Sigmoid colon (tissue), 7 donors: Measurements from ENCODE around the gene IGSF21. TPM values are rescaled to one million over a fixed set of nuclear protein-coding genes. Genes with fewer than 3 reads are reported as not detected.

Experiments used
- DNase-seq: peaks from one replicate; pipeline ENCODE4 v3.0.0-alpha.2; 2019
- H3K27ac ChIP-seq, 4 donors: fragments of 200-600 bp; sonication (generic); one replicate each; pipeline ENCODE4 v1.5.1; 2016 to 2019; ENCODE audit warnings: mild to moderate bottlenecking in 1 of 4
- H3K27me3 ChIP-seq, 3 donors: fragments of 200-600 bp; sonication (generic); one replicate each; pipeline ENCODE4 v1.5.1; 2019; ENCODE audit warnings: mild to moderate bottlenecking in 1 of 3
- H3K36me3 ChIP-seq, 4 donors: fragments of 200-600 bp; sonication (generic); one replicate each; pipeline ENCODE4 v1.5.1; 2016 to 2019
- H3K4me1 ChIP-seq, 4 donors: fragments of 200-600 bp; sonication (generic); one replicate each; pipeline ENCODE4 v1.5.1; 2017 to 2019
- H3K4me3 ChIP-seq, 4 donors: fragments of 200-600 bp; sonication (generic); one replicate each; pipeline ENCODE4 v1.5.1; 2017 to 2019; ENCODE audit warnings: mild to moderate bottlenecking in 2 of 4, moderate library complexity in 1 of 4
- H3K9me3 ChIP-seq, 4 donors: fragments of 200-600 bp in 3 of 4; sonication (generic) in 3 of 4; one replicate each; pipeline versions ENCODE4 v1.5.1 to v1.6.1; 2013 to 2019
- EP300 ChIP-seq, 4 donors: sonication (generic); formaldehyde crosslinking; IDR thresholded peaks; one replicate each; pipeline ENCODE4 v1.6.1; 2017; ENCODE audit warnings: antibody characterized with exemption in 4 of 4
- POLR2A ChIP-seq, 2 donors: fragments of 450-650 bp; IDR thresholded peaks; one replicate each; pipeline ENCODE4 v1.6.1; 2016; ENCODE audit warnings: antibody characterized with exemption in 2 of 2, mild to moderate bottlenecking in 2 of 2, moderate library complexity in 2 of 2
- POLR2AphosphoS5 ChIP-seq, 4 donors: sonication (generic); formaldehyde crosslinking; IDR thresholded peaks; one replicate each; pipeline ENCODE4 v1.6.1; 2017; ENCODE audit warnings: antibody characterized with exemption in 4 of 4
- WGBS, 2 donors: extraction: QIAGEN DNeasy Blood & Tissue Kit; methylation state at CpG; one replicate each; pipeline ENCODE4 v1.1.7; 2013; 5-methylcytosine and 5-hydroxymethylcytosine counted together
- intact Hi-C: fragments of 100-400 bp; cut with DNase I; formaldehyde crosslinking; loops from one replicate; pipeline ENCODE4 v1.15.1; 2023
- polyA plus RNA-seq, 3 donors: library from polyadenylated mRNA; stranded (reverse); fragments of 200-250 nt; gene quantifications; one replicate each; pipeline ENCODE4 v1.2.3, GENCODE V29; 2013
- total RNA-seq, 4 donors: library from RNA; depleted of rRNA; stranded (reverse); fragments of >200 nt; gene quantifications; one replicate each; pipeline ENCODE4 v1.1.0, GENCODE V29; 2016
- TF ChIP-seq, protein P1 (sequence below), 4 experiments: fragments of 450-650 bp in 3 of 4; fragments of 200-600 bp in 1 of 4; IDR thresholded peaks; one replicate each; pipeline ENCODE4 v1.5.1; 2016 to 2019; ENCODE audit warnings: antibody characterized with exemption in 4 of 4, mild to moderate bottlenecking in 3 of 4, moderate library complexity in 2 of 4
- donor health status: healthy with polysubstance abuse.
- donor health status: Bipolar disorder and iron deficiency.
- donor health status: healthy.

The IGSF21 gene
- total and polyA plus RNA-seq, 7 donors, result 0.55 to 2.6 (median 1.1) TPM; not detected in 2

DNA sequence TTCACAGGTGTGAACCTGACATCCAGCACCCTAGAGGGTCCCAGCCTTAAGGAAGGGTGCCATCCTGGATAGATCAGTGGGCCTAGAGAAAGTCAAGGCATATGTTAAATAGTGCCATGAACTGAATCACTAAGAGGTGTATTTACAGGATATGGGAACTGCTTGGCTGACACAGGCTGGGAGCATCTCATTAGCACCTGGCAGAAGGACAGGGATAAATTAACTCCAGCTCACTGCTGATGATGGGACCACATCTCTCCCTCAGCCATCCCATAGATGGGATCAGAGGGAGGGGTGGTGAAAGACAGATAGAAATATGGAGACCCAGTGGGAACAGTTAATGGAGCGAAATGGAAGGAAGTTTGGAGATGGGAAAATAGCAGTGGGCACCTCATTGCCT is 122.0 kb downstream of the IGSF21 start:
- H3K36me3 ChIP-seq, result no peaks in the 10 kb centered on the region
- DNase-seq, result no peak
- H3K4me3 ChIP-seq, result no peak overlapping the region
- peaks cover 0 to 5% (median 0%) of the 10 kb centered on the region in 4 donors for H3K9me3 ChIP-seq
- intact Hi-C loops, result loop anchor here (5.0 kb wide), 1 partner anchor 567 kb away; no protein-coding TSS in a partner anchor
- H3K4me1 ChIP-seq, result no peaks in the 10 kb centered on the region
- 90 to 94% methylated on average over 1 of the region's 1 CpG for WGBS, 2 donors
- H3K27ac ChIP-seq, result no peak overlapping the region
- peaks cover 0 to 12% (median 0%) of the 10 kb centered on the region in 3 donors for H3K27me3 ChIP-seq
- TF ChIP-seq EP300 (IDR thresholded peaks at IDR 0.05) (no peak), POLR2AphosphoS5 (IDR thresholded peaks at IDR 0.05) (no peak), POLR2A (IDR thresholded peaks at IDR 0.05) (no peak)
- TF ChIP-seq, protein P1, sequence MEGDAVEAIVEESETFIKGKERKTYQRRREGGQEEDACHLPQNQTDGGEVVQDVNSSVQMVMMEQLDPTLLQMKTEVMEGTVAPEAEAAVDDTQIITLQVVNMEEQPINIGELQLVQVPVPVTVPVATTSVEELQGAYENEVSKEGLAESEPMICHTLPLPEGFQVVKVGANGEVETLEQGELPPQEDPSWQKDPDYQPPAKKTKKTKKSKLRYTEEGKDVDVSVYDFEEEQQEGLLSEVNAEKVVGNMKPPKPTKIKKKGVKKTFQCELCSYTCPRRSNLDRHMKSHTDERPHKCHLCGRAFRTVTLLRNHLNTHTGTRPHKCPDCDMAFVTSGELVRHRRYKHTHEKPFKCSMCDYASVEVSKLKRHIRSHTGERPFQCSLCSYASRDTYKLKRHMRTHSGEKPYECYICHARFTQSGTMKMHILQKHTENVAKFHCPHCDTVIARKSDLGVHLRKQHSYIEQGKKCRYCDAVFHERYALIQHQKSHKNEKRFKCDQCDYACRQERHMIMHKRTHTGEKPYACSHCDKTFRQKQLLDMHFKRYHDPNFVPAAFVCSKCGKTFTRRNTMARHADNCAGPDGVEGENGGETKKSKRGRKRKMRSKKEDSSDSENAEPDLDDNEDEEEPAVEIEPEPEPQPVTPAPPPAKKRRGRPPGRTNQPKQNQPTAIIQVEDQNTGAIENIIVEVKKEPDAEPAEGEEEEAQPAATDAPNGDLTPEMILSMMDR (IDR thresholded peaks at IDR 0.05), result no peak

DNA sequence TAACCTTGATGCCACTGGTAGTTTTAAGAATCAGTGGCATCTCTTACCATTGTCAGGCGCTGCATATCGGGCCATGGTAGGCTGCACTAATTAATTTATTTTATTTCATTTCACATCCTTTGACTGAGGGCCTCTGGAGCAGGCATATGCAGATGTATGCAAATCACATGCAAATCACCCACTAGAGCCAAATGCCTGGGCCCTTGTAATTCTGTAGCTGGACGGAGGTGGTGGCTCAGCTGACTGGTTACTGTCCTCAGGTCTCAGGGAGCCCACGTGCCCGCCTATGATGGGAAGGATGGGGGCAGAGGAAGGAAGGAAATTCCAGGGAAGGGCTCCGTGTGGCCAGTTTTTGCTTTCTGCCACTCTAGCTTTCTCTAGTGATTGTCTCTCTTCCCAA is 122.7 kb downstream of the IGSF21 start:
- Histone ChIP-seq H3K4me1 (no peaks in the 10 kb centered on the region), H3K27ac (no peak overlapping the region), H3K4me3 (no peak overlapping the region), H3K9me3 (peaks cover 0 to 5% (median 0%) of the 10 kb centered on the region in 4 donors), H3K36me3 (no peaks in the 10 kb centered on the region), H3K27me3 (peaks cover 0 to 12% (median 0%) of the 10 kb centered on the region in 3 donors)
- TF ChIP-seq POLR2A (IDR thresholded peaks at IDR 0.05) (no peak), EP300 (IDR thresholded peaks at IDR 0.05) (no peak), POLR2AphosphoS5 (IDR thresholded peaks at IDR 0.05) (no peak)
- TF ChIP-seq, protein P1 (IDR thresholded peaks at IDR 0.05), result no peak
- intact Hi-C loops, result loop anchor here (5.0 kb wide), 1 partner anchor 568 kb away; no protein-coding TSS in a partner anchor
- 47 to 61% methylated on average over 6 of the region's 6 CpGs for WGBS, 2 donors
- no peak for DNase-seq

DNA sequence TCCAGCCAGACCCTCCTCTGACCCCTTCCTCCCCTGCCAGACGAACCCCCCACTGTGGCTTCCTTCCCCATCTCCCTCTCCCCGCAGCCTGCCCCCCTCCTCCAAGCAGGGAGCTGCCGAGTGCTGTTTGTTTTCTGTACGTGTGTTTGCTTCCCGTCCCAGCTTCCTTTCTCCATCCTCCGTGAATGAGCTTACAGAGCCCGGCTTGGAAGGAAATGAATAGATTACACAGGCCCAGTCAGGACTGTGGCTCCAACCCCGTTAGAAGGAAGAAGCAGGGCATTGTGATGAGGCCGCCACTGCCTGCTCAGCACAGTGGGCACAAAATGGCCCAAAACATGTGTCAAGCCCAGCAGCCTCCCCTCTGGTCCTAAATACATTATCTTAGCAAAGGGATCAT is 123.2 kb downstream of the IGSF21 start:
- WGBS, 2 donors, result 11 to 20% methylated on average over 9 of the region's 9 CpGs
- Histone ChIP-seq H3K27ac (no peak overlapping the region), H3K4me1 (no peaks in the 10 kb centered on the region), H3K4me3 (no peak overlapping the region), H3K36me3 (no peaks in the 10 kb centered on the region), H3K27me3 (peaks cover 0 to 12% (median 0%) of the 10 kb centered on the region in 3 donors), H3K9me3 (peaks cover 0 to 5% (median 0%) of the 10 kb centered on the region in 4 donors)
- intact Hi-C loops, result loop anchor here (5.0 kb wide), 1 partner anchor 569 kb away; no protein-coding TSS in a partner anchor
- no peak for TF ChIP-seq POLR2AphosphoS5 (IDR thresholded peaks at IDR 0.05)
- TF ChIP-seq POLR2A (IDR thresholded peaks at IDR 0.05), result no peak
- TF ChIP-seq, protein P1 (IDR thresholded peaks at IDR 0.05), result no peak
- TF ChIP-seq EP300 (IDR thresholded peaks at IDR 0.05), result no peak
- no peak for DNase-seq

DNA sequence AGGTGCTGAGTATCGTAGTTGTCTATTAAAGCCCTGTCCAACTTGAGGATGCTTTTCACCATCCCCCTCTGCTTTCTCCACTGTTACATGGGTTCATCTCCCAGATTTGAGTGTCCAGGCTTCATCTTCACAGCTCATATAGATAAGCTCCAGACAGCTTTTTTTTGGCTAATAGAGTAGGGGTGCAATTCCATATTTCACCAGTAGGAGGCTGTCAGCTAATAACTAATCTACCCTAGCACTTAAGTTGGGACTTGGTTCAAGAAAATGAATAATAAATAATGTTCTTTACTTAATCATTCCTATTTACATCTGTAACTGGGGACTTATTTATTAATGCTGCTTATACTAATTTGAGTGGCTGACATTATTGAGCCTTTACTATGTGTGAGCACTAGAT is 124.5 kb downstream of the IGSF21 start:
- peaks cover 0 to 12% (median 0%) of the 10 kb centered on the region in 3 donors for H3K27me3 ChIP-seq
- no peak overlapping the region for H3K27ac ChIP-seq
- WGBS, 2 donors, result 94 to 100% methylated on average over 1 of the region's 1 CpG
- intact Hi-C loops, result loop anchor here (5.0 kb wide), 1 partner anchor 570 kb away; no protein-coding TSS in a partner anchor
- no peak for TF ChIP-seq EP300 (IDR thresholded peaks at IDR 0.05)
- TF ChIP-seq, protein P1 (IDR thresholded peaks at IDR 0.05), result peak in 1 of 4 experiments; percentile 12
- DNase-seq, result no peak
- H3K4me1 ChIP-seq, result no peaks in the 10 kb centered on the region
- H3K9me3 ChIP-seq, result peaks cover 0 to 5% (median 0%) of the 10 kb centered on the region in 4 donors
- no peaks in the 10 kb centered on the region for H3K36me3 ChIP-seq
- H3K4me3 ChIP-seq, result no peak overlapping the region
